MV-4-11 (cell line): Measurements from ENCODE around the gene PBX1.

Experiments used
- DNase-seq: peaks from one replicate; lab custom pipeline; 2025; lab: John Stamatoyannopoulos, UW

Gene PBX1

GRCh38 chr1:164670026-164670425, 111.0 kb downstream of the PBX1 start:
- DNase-seq: no peak

GRCh38 chr1:164670786-164671185, 111.8 kb downstream of the PBX1 start:
- DNase-seq: no peak

- DNase-seq: no peak
These were observed 112.5 kb downstream of the PBX1 start for GRCh38 chr1:164671323-164671965.

- no peak for DNase-seq
These were observed 113.1 kb downstream of the PBX1 start for GRCh38 chr1:164671966-164672571.

GRCh38 chr1:164672588-164672987, 113.6 kb downstream of the PBX1 start:
- DNase-seq: no peak

GRCh38 chr1:164673584-164674214, 114.7 kb downstream of the PBX1 start:
- DNase-seq: no peak

- no peak for DNase-seq
These were observed 116.4 kb downstream of the PBX1 start for GRCh38 chr1:164675342-164675904.

- DNase-seq: no peak
These were observed 119.2 kb downstream of the PBX1 start for GRCh38 chr1:164678136-164678700.

- DNase-seq: no peak
These were observed 123.6 kb downstream of the PBX1 start for GRCh38 chr1:164682570-164682969.

- DNase-seq: no peak
These were observed 124.3 kb downstream of the PBX1 start for GRCh38 chr1:164683235-164683634.

GRCh38 chr1:164685266-164686035, 126.5 kb downstream of the PBX1 start:
- peak; percentile 57 for DNase-seq

- no peak for DNase-seq
These were observed 128.8 kb downstream of the PBX1 start for GRCh38 chr1:164687777-164688176.

- no peak for DNase-seq
These were observed 129.8 kb downstream of the PBX1 start for GRCh38 chr1:164688791-164689190.

- no peak for DNase-seq
These were observed 130.9 kb downstream of the PBX1 start for GRCh38 chr1:164689672-164690511.

GRCh38 chr1:164692420-164692819, 133.4 kb downstream of the PBX1 start:
- no peak for DNase-seq

- no peak for DNase-seq
These were observed 134.8 kb downstream of the PBX1 start for GRCh38 chr1:164693564-164694359.

- no peak for DNase-seq
These were observed 135.5 kb downstream of the PBX1 start for GRCh38 chr1:164694505-164694904.

GRCh38 chr1:164695956-164696665, 137.1 kb downstream of the PBX1 start:
- no peak for DNase-seq

GRCh38 chr1:164699815-164700491, 141.0 kb downstream of the PBX1 start:
- DNase-seq: peak; percentile 53
